OCI-LY7 (cell line): ENCODE measurements around the gene SRGAP2. TPM values are rescaled to one million over a fixed set of nuclear protein-coding genes. Genes with fewer than 3 reads are reported as not detected.
"Not testable (repeated sequence)": the region's sequence is repeated elsewhere in the genome, so short reads cannot be mapped to it uniquely, and the experiment has no call there.

Experiments
- BruUV-seq: library from RNA; stranded (reverse); fragments of 400-500 nt; replicated peaks from 2 replicates; lab custom pipeline; 2021; lab: Mats Ljungman, UMichigan
- CTCF ChIA-PET: fragments of 300-600 bp; sonication (Branson Sonifier 250); formaldehyde crosslinking; loops from one replicate; lab custom pipeline; 2022; ENCODE audit warnings: antibody characterized with exemption; ENCODE audit not compliant: unreplicated experiment; lab: Charles Lee
- POLR2A ChIA-PET: fragments of 300-600 bp; sonication (Branson Sonifier 250); formaldehyde crosslinking; loops from one replicate; lab custom pipeline; 2022; ENCODE audit warnings: antibody characterized with exemption; lab: Charles Lee
- DNase-seq: peaks from one replicate; pipeline ENCODE4 v3.0.0-alpha.2; 2015; ENCODE audit warnings: low spot score
- H2AFZ ChIP-seq: fragments of 200-600 bp; sonication (generic), shearing (Covaris generic); 2 replicates; pipeline ENCODE4 v1.6.1; 2014; ENCODE audit warnings: mild to moderate bottlenecking, antibody characterized with exemption, low read length, moderate library complexity
- H3K27ac ChIP-seq: fragments of 200-600 bp; sonication (generic); 2 replicates; pipeline ENCODE4 v1.5.1; 2014; ENCODE audit warnings: mixed run types, low read depth, mild to moderate bottlenecking, moderate library complexity, low read length, inconsistent platforms; ENCODE audit not compliant: poor library complexity, severe bottlenecking
- H3K36me3 ChIP-seq: fragments of 200-600 bp; sonication (generic); 2 replicates; pipeline ENCODE4 v1.6.1; 2014; ENCODE audit warnings: mild to moderate bottlenecking, antibody characterized with exemption, low read length, moderate library complexity, mixed read lengths; ENCODE audit not compliant: insufficient read depth
- H3K4me1 ChIP-seq: fragments of 200-600 bp; sonication (generic); 2 replicates; pipeline ENCODE4 v1.5.1; 2014; ENCODE audit warnings: mild to moderate bottlenecking, low read length; ENCODE audit not compliant: insufficient read depth, poor library complexity, severe bottlenecking
- H3K4me2 ChIP-seq: fragments of 200-600 bp; sonication (generic); 2 replicates; pipeline ENCODE4 v1.6.1; 2014; ENCODE audit warnings: mild to moderate bottlenecking, low read length
- H3K4me3 ChIP-seq: fragments of 200-600 bp; sonication (generic); 2 replicates; pipeline ENCODE4 v1.5.1; 2014; ENCODE audit warnings: mild to moderate bottlenecking, low read depth, low read length; ENCODE audit not compliant: poor library complexity, severe bottlenecking
- H3K79me2 ChIP-seq: fragments of 200-600 bp; sonication (generic); 2 replicates; pipeline ENCODE4 v1.6.1; 2016; ENCODE audit warnings: low read depth, mild to moderate bottlenecking, low read length, moderate library complexity, mixed read lengths; ENCODE audit not compliant: insufficient read depth
- H3K9me2 ChIP-seq: fragments of 200-600 bp; sonication (generic); 2 replicates; pipeline ENCODE4 v1.6.1; 2016; ENCODE audit warnings: mild to moderate bottlenecking, low read length, mixed read lengths; ENCODE audit not compliant: insufficient read depth
- H3K9me3 ChIP-seq: fragments of 200-600 bp; sonication (generic); 2 replicates; pipeline ENCODE4 v1.6.1; 2014; ENCODE audit warnings: mild to moderate bottlenecking, mixed run types, low read length, mixed read lengths
- H4K20me1 ChIP-seq: fragments of 200-600 bp; sonication (generic); 2 replicates; pipeline ENCODE4 v1.6.1; 2014; ENCODE audit warnings: mild to moderate bottlenecking, antibody characterized with exemption, low read length, moderate library complexity, mixed read lengths; ENCODE audit not compliant: insufficient read depth
- intact Hi-C: fragments of 100-400 bp; cut with micrococcal nuclease; formaldehyde crosslinking; loops from one replicate; pipeline ENCODE4 v1.10.0; 2022; ENCODE audit not compliant: unreplicated experiment
- total RNA-seq, 2 experiments: library from RNA; depleted of rRNA in 1 of 2; stranded (reverse); fragments of >200 nt in 1 of 2; shearing (Covaris generic) in 1 of 2; gene quantifications; 2 replicates each; pipeline ENCODE4 v1.2.3, GENCODE V29; 2014 to 2022

Gene SRGAP2
- total RNA-seq, 2 experiments from 2014 or later, result 58.3 to 82.5 TPM

- H4K20me1 ChIP-seq, intact Hi-C loops, H3K9me3 ChIP-seq, BruUV-seq, H3K79me2 ChIP-seq, H3K4me3 ChIP-seq, CTCF ChIA-PET, H3K27ac ChIP-seq, H3K36me3 ChIP-seq, POLR2A ChIA-PET, H2AFZ ChIP-seq, H3K9me2 ChIP-seq: not testable (repeated sequence)
- peak; percentile 59 for DNase-seq
- Histone ChIP-seq H3K4me2 (peak overlapping the region; percentile 44), H3K4me1 (peaks cover 11% of the 10 kb centered on the region)
These were observed 40.0 kb downstream of the SRGAP2 start for GRCh38 chr1:206243335-206243734.

GRCh38 chr1:206245479-206245878 is 42.1 kb downstream of the SRGAP2 start:
- H3K4me1 ChIP-seq, H3K27ac ChIP-seq, H4K20me1 ChIP-seq, H3K9me3 ChIP-seq, H3K4me2 ChIP-seq, DNase-seq, H3K79me2 ChIP-seq, intact Hi-C loops, CTCF ChIA-PET, H3K4me3 ChIP-seq, H3K36me3 ChIP-seq, POLR2A ChIA-PET, H2AFZ ChIP-seq, BruUV-seq, H3K9me2 ChIP-seq: not testable (repeated sequence)

GRCh38 chr1:206246129-206246886 is 43.0 kb downstream of the SRGAP2 start:
- BruUV-seq, H3K4me1 ChIP-seq, DNase-seq, H3K9me3 ChIP-seq, H3K4me3 ChIP-seq, CTCF ChIA-PET, H2AFZ ChIP-seq, H3K36me3 ChIP-seq, H3K4me2 ChIP-seq, H3K27ac ChIP-seq, H4K20me1 ChIP-seq, POLR2A ChIA-PET, H3K79me2 ChIP-seq, intact Hi-C loops, H3K9me2 ChIP-seq: not testable (repeated sequence)

GRCh38 chr1:206250953-206251681 is 47.8 kb downstream of the SRGAP2 start:
- H3K9me3 ChIP-seq, H3K9me2 ChIP-seq, intact Hi-C loops, H3K79me2 ChIP-seq, H2AFZ ChIP-seq, BruUV-seq, POLR2A ChIA-PET, H3K4me1 ChIP-seq, H3K36me3 ChIP-seq, CTCF ChIA-PET, H4K20me1 ChIP-seq: not testable (repeated sequence)
- peak; percentile 4 for DNase-seq
- Histone ChIP-seq H3K4me3 (peak overlapping the region; percentile 41), H3K4me2 (peak overlapping the region; percentile 58), H3K27ac (peak overlapping the region; percentile 76)

- H3K27ac ChIP-seq, H4K20me1 ChIP-seq, CTCF ChIA-PET, BruUV-seq, H2AFZ ChIP-seq, H3K36me3 ChIP-seq, H3K9me2 ChIP-seq, H3K4me3 ChIP-seq, intact Hi-C loops, H3K9me3 ChIP-seq, POLR2A ChIA-PET, H3K79me2 ChIP-seq: not testable (repeated sequence)
- peak; percentile 1 for DNase-seq
- Histone ChIP-seq H3K4me2 (peak overlapping the region; percentile 16; the same call in 1 of the 2 replicates), H3K4me1 (peaks cover 14% of the 10 kb centered on the region)
These were observed 49.5 kb downstream of the SRGAP2 start for GRCh38 chr1:206252680-206253335.
